Peyer's patch (tissue), 4 donors: Measurements from ENCODE around the gene ERC2.

ENCODE experiments used
- CTCF ChIP-seq, 6 experiments: fragments of 450-650 bp in 4 of 6; fragments of 200-600 bp in 2 of 6; sonication (generic) in 1 of 6; IDR thresholded peaks; one replicate each; pipeline ENCODE4 v1.5.1; 2017 to 2019; ENCODE audit warnings: antibody characterized with exemption in 6 of 6, mild to moderate bottlenecking in 3 of 6, moderate library complexity in 1 of 6
- POLR2A ChIP-seq, 2 donors: fragments of 450-650 bp; IDR thresholded peaks; one replicate each; pipeline ENCODE4 v1.5.1; 2017; ENCODE audit warnings: antibody characterized with exemption in 2 of 2, mild to moderate bottlenecking in 2 of 2, moderate library complexity in 2 of 2

DNA sequence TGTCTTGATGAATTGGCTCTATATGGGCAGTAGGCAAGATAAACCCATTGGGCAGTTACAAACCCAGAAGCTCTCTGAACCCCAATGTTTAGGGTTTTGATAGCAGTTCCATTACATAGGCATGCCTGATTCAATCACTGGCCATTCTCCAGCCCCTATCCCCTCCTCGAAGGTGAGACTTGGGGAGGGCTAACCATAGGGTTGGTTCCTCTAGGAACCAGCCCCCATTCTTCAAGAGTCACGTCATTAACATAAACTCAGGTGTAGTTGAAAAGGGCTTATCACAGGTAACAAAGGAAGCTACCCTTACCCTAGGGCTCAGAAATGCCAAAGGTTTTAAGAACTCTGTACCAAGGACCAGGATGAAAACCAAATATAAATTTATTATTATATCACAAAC lies 353.1 kb downstream of the ERC2 start:
- TF ChIP-seq CTCF (IDR thresholded peaks at IDR 0.05) (no peak), POLR2A (IDR thresholded peaks at IDR 0.05) (no peak)
